ENCODE data around the gene USP2. TPM values are rescaled to one million over a fixed set of nuclear protein-coding genes. Genes with fewer than 3 reads are reported as not detected.

USP2 gene, protein sequence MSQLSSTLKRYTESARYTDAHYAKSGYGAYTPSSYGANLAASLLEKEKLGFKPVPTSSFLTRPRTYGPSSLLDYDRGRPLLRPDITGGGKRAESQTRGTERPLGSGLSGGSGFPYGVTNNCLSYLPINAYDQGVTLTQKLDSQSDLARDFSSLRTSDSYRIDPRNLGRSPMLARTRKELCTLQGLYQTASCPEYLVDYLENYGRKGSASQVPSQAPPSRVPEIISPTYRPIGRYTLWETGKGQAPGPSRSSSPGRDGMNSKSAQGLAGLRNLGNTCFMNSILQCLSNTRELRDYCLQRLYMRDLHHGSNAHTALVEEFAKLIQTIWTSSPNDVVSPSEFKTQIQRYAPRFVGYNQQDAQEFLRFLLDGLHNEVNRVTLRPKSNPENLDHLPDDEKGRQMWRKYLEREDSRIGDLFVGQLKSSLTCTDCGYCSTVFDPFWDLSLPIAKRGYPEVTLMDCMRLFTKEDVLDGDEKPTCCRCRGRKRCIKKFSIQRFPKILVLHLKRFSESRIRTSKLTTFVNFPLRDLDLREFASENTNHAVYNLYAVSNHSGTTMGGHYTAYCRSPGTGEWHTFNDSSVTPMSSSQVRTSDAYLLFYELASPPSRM
- 0.28 and 0.38 TPM in 2 replicates for total RNA-seq

GRCh38 chr11:119381181-119381988 lies at the start of gene USP2:
Gene USP2 (minus strand): TSS chr11:119381690. CDS start chr11:119373480, 8,210 bp downstream.

GRCh38 chr11:119422809-119423508 lies 41.5 kb upstream of the USP2 start, which contains the start of gene THY1:
Gene THY1 (minus strand): TSS chr11:119423172. CDS start chr11:119420905, 2,267 bp downstream.

DNA sequence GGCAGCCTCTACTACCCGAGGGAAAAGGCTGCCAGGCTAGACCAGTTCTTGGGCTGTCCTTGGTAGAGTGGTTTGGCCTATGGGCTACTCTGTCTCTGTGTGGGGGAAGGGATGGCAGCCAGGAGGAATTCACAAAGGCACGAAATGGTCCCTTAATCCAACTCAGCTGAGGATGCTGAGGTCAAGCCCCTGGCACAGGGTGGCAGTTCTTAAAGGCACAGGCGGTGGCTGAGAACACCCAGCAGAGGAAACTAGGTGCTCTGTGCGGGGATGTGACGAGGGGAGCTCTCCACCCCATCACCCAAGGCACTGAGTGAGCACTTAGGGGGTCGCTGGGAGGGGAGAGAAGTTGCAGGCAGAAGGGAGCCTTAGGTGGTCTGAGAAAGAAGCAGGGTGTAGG lies 34.9 kb downstream of the USP2 start, which contains the start of gene MFRP:
Gene MFRP (minus strand): TSS at position 101 of the 400 bp plus-strand sequence. CDS start 192 bp downstream, outside the sequence.

DNA sequence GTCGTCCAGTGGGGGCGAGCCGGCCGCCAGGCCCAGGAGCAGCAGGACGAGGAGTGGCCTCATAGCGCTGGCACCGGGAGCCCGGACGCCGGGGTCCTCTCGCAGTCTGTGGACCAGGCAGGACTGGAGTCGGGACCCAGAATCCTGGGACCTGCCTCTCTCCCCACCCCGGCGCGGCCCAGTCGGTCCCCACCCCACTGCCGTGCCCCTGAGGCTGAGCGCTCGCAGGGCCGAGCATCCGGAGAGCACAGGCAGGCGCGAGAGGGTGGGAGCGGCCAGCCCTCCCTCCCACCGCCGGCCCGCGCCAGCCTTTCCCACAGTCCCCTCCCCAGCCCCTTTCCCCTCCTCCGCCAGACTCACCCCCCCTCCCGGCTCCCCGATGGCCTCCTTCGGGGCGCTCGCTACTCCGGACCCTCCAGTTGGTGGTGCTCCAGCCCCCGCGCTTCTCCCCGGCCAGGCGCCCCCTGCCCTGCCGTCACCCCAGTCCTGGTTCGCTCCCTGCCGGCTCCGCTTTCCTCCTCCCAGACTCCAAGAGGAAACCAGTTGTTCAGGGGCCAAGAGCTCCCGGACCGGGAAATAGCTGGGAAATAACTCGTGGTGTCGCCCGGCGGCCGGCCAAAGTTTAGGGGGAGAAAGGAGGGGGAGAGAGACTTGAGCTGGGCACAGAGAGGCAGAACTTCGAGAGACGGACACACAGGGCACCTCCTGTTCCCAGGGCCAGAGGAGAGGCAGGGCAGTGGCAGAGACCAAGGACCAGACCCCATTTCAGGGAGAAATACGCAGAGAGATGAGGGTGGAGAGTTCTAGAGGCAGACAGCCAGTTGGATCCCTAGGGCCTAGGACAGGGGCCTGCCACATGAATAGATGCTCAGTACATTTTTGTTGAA lies 40.9 kb downstream of the USP2 start, which contains the start of gene C1QTNF5:
Gene C1QTNF5 (minus strand): TSS at position 549 of the 887 bp plus-strand sequence. CDS start 486 bp downstream, at position 63.

GRCh38 chr11:119334174-119334930 lies 47.1 kb downstream of the USP2 start, which contains the start of gene RNF26:
Gene RNF26 (plus strand): TSS chr11:119334527. CDS start chr11:119335123, 596 bp downstream.

DNA sequence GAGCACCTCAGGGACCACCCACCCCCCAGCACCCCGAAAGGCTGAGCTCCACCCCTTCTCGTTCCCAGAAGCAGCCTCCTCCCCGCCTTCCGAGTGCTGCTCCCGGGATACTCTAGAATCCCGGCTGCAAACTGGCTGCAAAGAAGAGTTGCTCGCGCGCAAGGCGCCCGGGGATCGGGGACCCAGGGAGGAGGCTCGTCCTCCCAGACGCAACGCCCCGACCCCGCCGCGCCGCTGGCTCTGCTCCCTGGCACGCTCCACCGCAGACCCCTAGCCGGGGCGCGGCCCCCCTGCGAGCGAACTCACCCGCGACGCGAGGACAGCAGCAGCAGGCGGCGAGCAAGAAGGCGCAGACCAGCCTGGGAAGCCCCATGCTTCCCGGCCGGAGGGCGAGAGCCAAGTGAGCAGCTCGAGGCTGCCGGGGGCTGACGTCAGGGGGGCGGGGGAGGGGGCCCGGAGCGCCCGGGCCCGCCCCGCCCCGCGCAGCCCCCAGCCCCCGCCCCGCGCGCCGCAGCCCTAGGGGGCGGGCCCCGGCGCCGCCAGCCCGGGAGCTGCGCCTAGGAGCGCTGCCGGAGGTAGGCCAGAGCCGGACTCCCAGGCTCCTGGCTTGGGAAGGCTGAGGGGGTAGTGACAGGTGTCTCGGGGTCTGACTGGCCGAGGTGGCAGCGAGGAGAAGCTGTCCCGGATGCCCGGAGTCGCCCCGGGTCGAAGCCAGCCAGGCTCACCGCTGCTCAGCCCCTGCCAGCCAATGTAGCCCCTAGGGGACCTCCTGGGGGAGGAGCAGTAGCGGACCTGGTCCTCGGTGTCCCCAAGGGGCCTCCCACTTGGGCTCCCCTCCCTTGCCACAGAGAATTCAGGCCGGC lies 64.5 kb downstream of the USP2 start, which contains the start of gene MCAM:
Gene MCAM (minus strand): TSS at position 402 of the 863 bp plus-strand sequence. CDS start 29 bp downstream, at position 373.

Other genes with a start within 250 kb of the USP2 start
- 0.19 and 0.28 TPM in 2 replicates for gene ABCG4, start 232.6 kb downstream of the USP2 start, total RNA-seq
- 8.4 and 25.4 TPM in 2 replicates for gene NLRX1, start 213.0 kb downstream of the USP2 start, total RNA-seq
- gene NHERF4, start 196.2 kb downstream of the USP2 start, total RNA-seq, result 0.19 TPM in 1 of 2 replicates, not detected in the other
- gene CBL, start 175.4 kb downstream of the USP2 start, total RNA-seq, result 5.6 and 7.1 TPM in 2 replicates
- 54.6 and 130 TPM in 2 replicates for gene MCAM, start 64.6 kb downstream of the USP2 start, total RNA-seq
- gene RNF26, start 47.2 kb downstream of the USP2 start, total RNA-seq, result 3.7 and 6.5 TPM in 2 replicates
- 1.5 and 11.0 TPM in 2 replicates for gene C1QTNF5, start 40.8 kb downstream of the USP2 start, total RNA-seq
- gene MFRP, start 35.0 kb downstream of the USP2 start, total RNA-seq, result under 0.01 TPM in 1 of 2 replicates, not detected in the other
- gene THY1, start 41.5 kb upstream of the USP2 start, total RNA-seq, result 3.3 and 9.6 TPM in 2 replicates